SK-N-SH (cell line): ENCODE results near the gene SNX9.

Experiments
- CTCF ChIP-seq: fragments of 200-600 bp; sonication (generic); IDR thresholded peaks from 2 replicates; pipeline ENCODE4 v1.6.1; 2017; ENCODE audit warnings: antibody characterized with exemption, mild to moderate bottlenecking, moderate library complexity
- ELF1 ChIP-seq: IDR thresholded peaks from 2 replicates; pipeline ENCODE4 v1.4.0; 2012
- GATA2 ChIP-seq: sonication (generic); formaldehyde crosslinking; IDR thresholded peaks from 2 replicates; pipeline ENCODE4 v1.5.0; 2020; ENCODE audit warnings: mild to moderate bottlenecking, missing genetic modification reagents
- POLR2AphosphoS5 ChIP-seq: IDR thresholded peaks from 2 replicates; pipeline ENCODE4 v1.6.1; 2012; ENCODE audit warnings: low read depth, low read length
- TAF1 ChIP-seq: IDR thresholded peaks from 2 replicates; pipeline ENCODE4 v1.6.1; 2012; ENCODE audit warnings: low read depth, mild to moderate bottlenecking, low read length, moderate library complexity, borderline replicate concordance
- TCF12 ChIP-seq: IDR thresholded peaks from 2 replicates; pipeline ENCODE4 v1.4.0; 2012

GRCh38 chr6:157789861-157790260, 33.2 kb upstream of the SNX9 start:
- TF ChIP-seq ELF1 (no peak), TCF12 (no peak), POLR2AphosphoS5 (no peak), TAF1 (no peak), GATA2 (no peak), CTCF (no peak)
